ENCODE data around the gene PIAS4. TPM values are rescaled to one million over a fixed set of nuclear protein-coding genes. Genes with fewer than 3 reads are reported as not detected.

PIAS4 gene
- total and polyA plus RNA-seq, 2 of the 13 experiments (the other 11 are each of a cell fraction or from before 2014, with no cell fraction given) = 9.0 to 20.1 TPM

- TF ChIP-seq ZBTB39 (CRISPR knock-in tag; IDR thresholded peaks at IDR 0.05) (no peak), ZFP36 (IDR thresholded peaks at IDR 0.05; ENCODE audit: borderline replicate concordance, low read depth, low read length, partially characterized antibody) (peak; percentile 89), HOXA9 (CRISPR knock-in tag; IDR thresholded peaks at IDR 0.05; ENCODE audit: borderline replicate concordance) (no peak), SAP130 (CRISPR knock-in tag; IDR thresholded peaks at IDR 0.05; ENCODE audit: low read depth) (peak; percentile 87), ZNF333 (CRISPR knock-in tag; IDR thresholded peaks at IDR 0.05; ENCODE audit: borderline replicate concordance) (no peak), ZNF34 (CRISPR knock-in tag; IDR thresholded peaks at IDR 0.05; ENCODE audit: borderline replicate concordance) (no peak), THAP11 (CRISPR knock-in tag; IDR thresholded peaks at IDR 0.05) (peak; percentile 72), ZNF691 (CRISPR knock-in tag; IDR thresholded peaks at IDR 0.05; ENCODE audit: borderline replicate concordance, low read depth) (no peak), ZIK1 (CRISPR knock-in tag; IDR thresholded peaks at IDR 0.05; ENCODE audit: borderline replicate concordance, low read depth) (no peak), FOSL1 (CRISPR knock-in tag; IDR thresholded peaks at IDR 0.05; ENCODE audit: borderline replicate concordance) (peak; percentile 45; the same call in 1 of the 2 replicates), ZFY (CRISPR knock-in tag; IDR thresholded peaks at IDR 0.05) (0 out of 2 replicates have a peak, but pooled peaks have one; percentile 28), FOXK2 (IDR thresholded peaks at IDR 0.05) (peak; percentile 87), CREB1 (IDR thresholded peaks at IDR 0.05) (peak; percentile 49; the same call in 1 of the 2 replicates), CREB1 (CRISPR knock-in tag; IDR thresholded peaks at IDR 0.05) (0 out of 2 replicates have a peak, but pooled peaks have one; percentile 40), ISL2 (CRISPR knock-in tag; IDR thresholded peaks at IDR 0.05) (0 out of 2 replicates have a peak, but pooled peaks have one; percentile 6), NR2C2 (CRISPR knock-in tag; IDR thresholded peaks at IDR 0.05; ENCODE audit: borderline replicate concordance) (no peak), ZNF710 (CRISPR knock-in tag; IDR thresholded peaks at IDR 0.05; ENCODE audit: borderline replicate concordance) (no peak), SMAD1 (CRISPR knock-in tag; IDR thresholded peaks at IDR 0.05; ENCODE audit: borderline replicate concordance, low read depth) (no peak), ERF (CRISPR knock-in tag; IDR thresholded peaks at IDR 0.05) (peak; percentile 67; the same call in 1 of the 2 replicates), FOXP1 (IDR thresholded peaks at IDR 0.05) (no peak), FOXP1 (CRISPR knock-in tag; IDR thresholded peaks at IDR 0.05) (peak; percentile 61; the same call in 1 of the 2 replicates), ZNF510 (CRISPR knock-in tag; IDR thresholded peaks at IDR 0.05; ENCODE audit: low read depth) (no peak), TRAFD1 (CRISPR knock-in tag; IDR thresholded peaks at IDR 0.05; ENCODE audit: borderline replicate concordance) (no peak)
Measured at GRCh38 chr19:3968556-3969434, 38.7 kb upstream of the PIAS4 start (continued).

Data from HepG2 (cell line).